Fibroblast of lung (primary cell): Measurements from ENCODE around the gene DCAF11. TPM values are rescaled to one million over a fixed set of nuclear protein-coding genes. Genes with fewer than 3 reads are reported as not detected.

Experiments
- DNase-seq, 2 donors: peaks; one replicate each; pipeline versions ENCODE4 v3.0.0 to v3.0.0-alpha.2; 2010; ENCODE audit warnings: low read depth in 2 of 2
- H2AFZ ChIP-seq: 2 replicates; pipeline ENCODE4 v1.5.1; 2012; ENCODE audit warnings: low read length, control low read depth, inconsistent platforms
- H3K27ac ChIP-seq: 2 replicates; pipeline ENCODE4 v1.5.1; 2011; ENCODE audit warnings: low read length, control low read depth; ENCODE audit not compliant: insufficient read depth
- H3K27me3 ChIP-seq: 2 replicates; pipeline ENCODE4 v1.5.1; 2011; ENCODE audit warnings: mild to moderate bottlenecking, low read length; ENCODE audit not compliant: control insufficient read depth, insufficient read depth
- H3K36me3 ChIP-seq: 2 replicates; pipeline ENCODE4 v1.5.1; 2011; ENCODE audit warnings: low read length; ENCODE audit not compliant: control insufficient read depth, insufficient read depth
- H3K4me1 ChIP-seq: 2 replicates; pipeline ENCODE4 v1.5.1; 2011; ENCODE audit warnings: low read length; ENCODE audit not compliant: control insufficient read depth, insufficient read depth; ENCODE audit errors: extremely low read depth
- H3K4me2 ChIP-seq: 2 replicates; pipeline ENCODE4 v1.5.1; 2011; ENCODE audit warnings: low read length, control low read depth; ENCODE audit not compliant: insufficient read depth; ENCODE audit errors: extremely low read depth
- H3K4me3 ChIP-seq, 4 experiments: fragments of 200-600 bp in 1 of 4; sonication (generic) in 1 of 4; replicated peaks in 1 of 4; 2 replicates each; pipeline ENCODE4 v1.5.1; 2011 to 2016; ENCODE audit warnings: low read length in 4 of 4, low read depth in 3 of 4, mild to moderate bottlenecking in 3 of 4, control low read depth in 2 of 4, inconsistent platforms in 1 of 4, mixed read lengths in 1 of 4; ENCODE audit not compliant: insufficient read depth in 1 of 4; ENCODE audit errors: control extremely low read depth in 1 of 4
- H3K79me2 ChIP-seq: 2 replicates; pipeline ENCODE4 v1.5.1; 2012; ENCODE audit warnings: mild to moderate bottlenecking, low read length, inconsistent platforms; ENCODE audit not compliant: control insufficient read depth, insufficient read depth
- H3K9ac ChIP-seq: 2 replicates; pipeline ENCODE4 v1.5.1; 2011; ENCODE audit warnings: mild to moderate bottlenecking, low read length, control low read depth; ENCODE audit not compliant: insufficient read depth
- H3K9me3 ChIP-seq: 2 replicates; pipeline ENCODE4 v1.5.1; 2012; ENCODE audit warnings: low read depth, low read length; ENCODE audit not compliant: control insufficient read depth, insufficient read depth
- H4K20me1 ChIP-seq: 2 replicates; pipeline ENCODE4 v1.5.1; 2011; ENCODE audit warnings: low read length; ENCODE audit not compliant: control insufficient read depth, insufficient read depth; ENCODE audit errors: extremely low read depth
- CTCF ChIP-seq, 2 donors: IDR thresholded peaks in 1 of 2; conservative IDR thresholded peaks in 1 of 2; 1 replicate in 1 of 2; 2 replicates in 1 of 2; pipeline ENCODE4 v1.5.1; 2011 to 2012; ENCODE audit warnings: low read length in 2 of 2, control low read depth in 1 of 2, inconsistent platforms in 1 of 2, low read depth in 1 of 2, mild to moderate bottlenecking in 1 of 2
- EZH2 ChIP-seq: IDR thresholded peaks from 2 replicates; pipeline ENCODE4 v1.5.1; 2012; ENCODE audit warnings: low read length, control low read depth, mild to moderate bottlenecking; ENCODE audit errors: missing control alignments
- polyA plus RNA-seq, 2 donors: library from polyadenylated mRNA; depleted of rRNA in 1 of 2; stranded (reverse) in 1 of 2; unstranded in 1 of 2; fragments of >200 nt; gene quantifications; 2 replicates each; pipeline ENCODE4 v1.2.1, GENCODE V29; 2011 to 2012; ENCODE audit warnings: missing spikeins in 1 of 2
- total RNA-seq: library from RNA; depleted of rRNA; stranded (reverse); fragments of >200 nt; gene quantifications from 2 replicates; pipeline ENCODE4 v1.2.1, GENCODE V29; 2014

Gene DCAF11
- total and polyA plus RNA-seq, 2 donors (not counting 1 experiment from before 2014, with no cell fraction given): 18.4 to 68.0 TPM

- no peaks in the 10 kb centered on the region for H3K79me2 ChIP-seq
- no peak for DNase-seq
- H3K27me3 ChIP-seq: peaks cover 12% of the 10 kb centered on the region
- H3K9me3 ChIP-seq: no peaks in the 10 kb centered on the region
- H3K27ac ChIP-seq: no peak overlapping the region
- H3K9ac ChIP-seq: no peak overlapping the region
- H3K4me3 ChIP-seq: no peak overlapping the region
- H3K36me3 ChIP-seq: no peaks in the 10 kb centered on the region
- no peak overlapping the region for H2AFZ ChIP-seq
- no peaks in the 10 kb centered on the region for H3K4me1 ChIP-seq
- no peak for TF ChIP-seq EZH2
- TF ChIP-seq CTCF (conservative IDR thresholded peaks at IDR 0.05 in 1 of 2, IDR thresholded peaks at IDR 0.05 in 1 of 2; ENCODE audit: low read depth in 1 of 2, low read length in 2 of 2): no peak
- H3K4me2 ChIP-seq: no peak overlapping the region
- H4K20me1 ChIP-seq: no peaks in the 10 kb centered on the region
Measured at GRCh38 chr14:24071836-24072430, 42.6 kb upstream of the DCAF11 start.

- no peak overlapping the region for H2AFZ ChIP-seq
Measured at GRCh38 chr14:24072436-24072835, 42.1 kb upstream of the DCAF11 start.

More at GRCh38 chr14:24072436-24072835, 42.1 kb upstream of the DCAF11 start:
- Histone ChIP-seq H3K9me3 (no peaks in the 10 kb centered on the region), H4K20me1 (no peaks in the 10 kb centered on the region), H3K36me3 (no peaks in the 10 kb centered on the region), H3K27me3 (peaks cover 12% of the 10 kb centered on the region), H3K4me1 (no peaks in the 10 kb centered on the region), H3K9ac (no peak overlapping the region), H3K79me2 (no peaks in the 10 kb centered on the region), H3K27ac (no peak overlapping the region), H3K4me3 (no peak overlapping the region), H3K4me2 (no peak overlapping the region)
- DNase-seq: no peak
- TF ChIP-seq EZH2 (no peak), CTCF (conservative IDR thresholded peaks at IDR 0.05 in 1 of 2, IDR thresholded peaks at IDR 0.05 in 1 of 2; ENCODE audit: low read depth in 1 of 2, low read length in 2 of 2) (no peak)
